Mucosa of rectum (tissue), 2 donors: ENCODE results near the gene SKA3.
A peak's percentile ranks its signal among the peaks of the same experiment; 100 is the strongest.
"Not testable (repeated sequence)": the region's sequence is repeated elsewhere in the genome, so short reads cannot be mapped to it uniquely, and the experiment has no call there.

Source experiments
- H3K27ac ChIP-seq, 2 donors: one replicate each; pipeline ENCODE4 v1.7.0; 2013; ENCODE audit warnings: inconsistent platforms in 2 of 2, low read depth in 2 of 2, low read length in 2 of 2
- H3K27me3 ChIP-seq, 2 donors: one replicate each; pipeline ENCODE4 v1.7.0; 2013; ENCODE audit warnings: low read length in 2 of 2; ENCODE audit not compliant: control insufficient read depth in 2 of 2, insufficient read depth in 2 of 2
- H3K36me3 ChIP-seq, 2 donors: one replicate each; pipeline ENCODE4 v1.7.0; 2013; ENCODE audit warnings: low read length in 2 of 2; ENCODE audit not compliant: control insufficient read depth in 2 of 2, insufficient read depth in 2 of 2
- H3K4me1 ChIP-seq, 2 donors: one replicate each; pipeline ENCODE4 v1.7.0; 2013; ENCODE audit warnings: low read length in 2 of 2, mild to moderate bottlenecking in 1 of 2; ENCODE audit not compliant: control insufficient read depth in 2 of 2, insufficient read depth in 2 of 2
- H3K4me3 ChIP-seq, 2 donors: one replicate each; pipeline ENCODE4 v1.7.0; 2013; ENCODE audit warnings: low read length in 2 of 2
- H3K9ac ChIP-seq, 2 donors: one replicate each; pipeline ENCODE4 v1.7.0; 2013; ENCODE audit warnings: low read length in 2 of 2, low read depth in 1 of 2, mild to moderate bottlenecking in 1 of 2
- H3K9me3 ChIP-seq, 2 donors: one replicate each; pipeline ENCODE4 v1.7.0; 2013; ENCODE audit warnings: low read length in 2 of 2; ENCODE audit not compliant: control insufficient read depth in 2 of 2
- donor health status: healthy.
- donor health status: Normal muscosa, but diverticular disease.

Gene SKA3

GRCh38 chr13:21202767-21203531, 26.6 kb upstream of the SKA3 start:
- Histone ChIP-seq H3K27ac (no peak overlapping the region), H3K9ac (no peak overlapping the region), H3K27me3 (no peaks in the 10 kb centered on the region), H3K36me3 (no peaks in the 10 kb centered on the region), H3K4me3 (no peak overlapping the region), H3K4me1 (no peaks in the 10 kb centered on the region), H3K9me3 (no peaks in the 10 kb centered on the region)

- H3K36me3 ChIP-seq, H3K9ac ChIP-seq, H3K4me3 ChIP-seq, H3K4me1 ChIP-seq, H3K9me3 ChIP-seq, H3K27me3 ChIP-seq, H3K27ac ChIP-seq: not testable (repeated sequence)
Measured at GRCh38 chr13:21201456-21202190, 25.3 kb upstream of the SKA3 start.

- not testable (repeated sequence) for H3K4me3 ChIP-seq, H3K27me3 ChIP-seq, H3K9ac ChIP-seq, H3K4me1 ChIP-seq, H3K36me3 ChIP-seq, H3K9me3 ChIP-seq, H3K27ac ChIP-seq
Measured at GRCh38 chr13:21198391-21198790, 22.0 kb upstream of the SKA3 start.

GRCh38 chr13:21197606-21198225, 21.4 kb upstream of the SKA3 start:
- not testable (repeated sequence) for H3K4me3 ChIP-seq, H3K4me1 ChIP-seq, H3K27ac ChIP-seq, H3K9ac ChIP-seq, H3K9me3 ChIP-seq, H3K27me3 ChIP-seq, H3K36me3 ChIP-seq

GRCh38 chr13:21194756-21195155, 18.4 kb upstream of the SKA3 start:
- H3K9me3 ChIP-seq, H3K4me3 ChIP-seq, H3K27me3 ChIP-seq, H3K27ac ChIP-seq, H3K9ac ChIP-seq, H3K36me3 ChIP-seq, H3K4me1 ChIP-seq: not testable (repeated sequence)

GRCh38 chr13:21186410-21186809, 10.1 kb upstream of the SKA3 start:
- not testable (repeated sequence) for H3K36me3 ChIP-seq, H3K4me3 ChIP-seq, H3K9me3 ChIP-seq, H3K9ac ChIP-seq, H3K27ac ChIP-seq, H3K4me1 ChIP-seq, H3K27me3 ChIP-seq

GRCh38 chr13:21181671-21182070, 5.3 kb upstream of the SKA3 start:
- H3K36me3 ChIP-seq = no peaks in the 10 kb centered on the region
- peaks cover 7 to 12% of the 10 kb centered on the region in 2 donors for H3K4me1 ChIP-seq
- no peak overlapping the region for H3K27ac ChIP-seq
- H3K9me3 ChIP-seq = no peaks in the 10 kb centered on the region
- H3K4me3 ChIP-seq = no peak overlapping the region
- H3K27me3 ChIP-seq = no peaks in the 10 kb centered on the region
- no peak overlapping the region for H3K9ac ChIP-seq

- H3K27me3 ChIP-seq = no peaks in the 10 kb centered on the region
- peak overlapping the region; percentile 88 for H3K4me3 ChIP-seq
- H3K27ac ChIP-seq = peak overlapping the region; percentile 98
- H3K9me3 ChIP-seq = no peaks in the 10 kb centered on the region
- H3K9ac ChIP-seq = peak overlapping the region; percentile 74 to 95
- H3K4me1 ChIP-seq = peaks cover 7 to 12% of the 10 kb centered on the region in 2 donors
- no peaks in the 10 kb centered on the region for H3K36me3 ChIP-seq
Measured at GRCh38 chr13:21176982-21177284, 581 bp upstream of the SKA3 start.

- Histone ChIP-seq H3K4me3 (peak overlapping the region; percentile 88), H3K9ac (peak overlapping the region; percentile 74 to 95), H3K27ac (peak overlapping the region; percentile 98), H3K4me1 (peaks cover 7 to 10% of the 10 kb centered on the region in 2 donors), H3K27me3 (no peaks in the 10 kb centered on the region), H3K9me3 (no peaks in the 10 kb centered on the region), H3K36me3 (no peaks in the 10 kb centered on the region)
Measured at GRCh38 chr13:21175656-21176214, 617 bp downstream of the SKA3 start.

- not testable (repeated sequence) for H3K9me3 ChIP-seq, H3K27ac ChIP-seq, H3K27me3 ChIP-seq, H3K4me1 ChIP-seq, H3K4me3 ChIP-seq, H3K9ac ChIP-seq, H3K36me3 ChIP-seq
Measured at GRCh38 chr13:21173767-21174166, 2.6 kb downstream of the SKA3 start.
